D721Med (cell line): ENCODE results near the gene ZFAND3.

Experiments
- DNase-seq: peaks from one replicate; pipeline ENCODE4 v3.0.0; 2011; ENCODE audit warnings: low spot score; ENCODE audit not compliant: insufficient read length
- FAIRE-seq: peaks from 2 replicates; lab custom pipeline; 2011; peaks lifted over from hg19 to GRCh38; lab: Jason Lieb, UNC
- CTCF ChIP-seq: IDR thresholded peaks from 2 replicates; pipeline ENCODE4 v1.5.1; 2012; ENCODE audit warnings: mild to moderate bottlenecking, control low read depth; ENCODE audit not compliant: insufficient read depth; ENCODE audit errors: missing control alignments

The ZFAND3 gene

GRCh38 chr6:38178584-38178886 lies 359.0 kb downstream of the ZFAND3 start:
- no peak for DNase-seq
- no peak for FAIRE-seq
- no peak for TF ChIP-seq CTCF

GRCh38 chr6:38179300-38179699 lies 359.8 kb downstream of the ZFAND3 start:
- FAIRE-seq (no peak), DNase-seq (no peak)
- TF ChIP-seq CTCF: no peak

- no peak for TF ChIP-seq CTCF
- no peak for FAIRE-seq
- DNase-seq: no peak
Observed at GRCh38 chr6:38179794-38180430, 360.4 kb downstream of the ZFAND3 start.

- no peak for TF ChIP-seq CTCF
- FAIRE-seq: no peak
- DNase-seq: no peak
Observed at GRCh38 chr6:38180586-38180985, 361.1 kb downstream of the ZFAND3 start.

GRCh38 chr6:38182426-38182825 lies 362.9 kb downstream of the ZFAND3 start:
- DNase-seq (no peak), FAIRE-seq (no peak)
- TF ChIP-seq CTCF: no peak

- DNase-seq: no peak
- no peak for FAIRE-seq
- no peak for TF ChIP-seq CTCF
Observed at GRCh38 chr6:38183856-38184584, 364.5 kb downstream of the ZFAND3 start.

- no peak for TF ChIP-seq CTCF
- DNase-seq (no peak), FAIRE-seq (no peak)
Observed at GRCh38 chr6:38184585-38185080, 365.1 kb downstream of the ZFAND3 start.
